Stimulated activated CD4-positive, alpha-beta T cell treated with anti-CD3 and anti-CD28 coated beads, Interleukin-4, amount 100 ng/mL, for 24 hours (primary cell): ENCODE data around the gene BMPR2.
"Not testable (repeated sequence)": the region's sequence is repeated elsewhere in the genome, so short reads cannot be mapped to it uniquely, and the experiment has no call there.

ENCODE experiments used
- DNase-seq: peaks from one replicate; pipeline ENCODE4 v3.0.0-alpha.2; 2020

Gene BMPR2

GRCh38 chr2:202455114-202455513 is 79.0 kb downstream of the BMPR2 start:
- no peak for DNase-seq

- DNase-seq = no peak
Measured at GRCh38 chr2:202460119-202460518, 84.0 kb downstream of the BMPR2 start.

GRCh38 chr2:202479090-202479489 is 103.0 kb downstream of the BMPR2 start:
- DNase-seq = no peak

GRCh38 chr2:202479610-202480009 is 103.5 kb downstream of the BMPR2 start:
- DNase-seq = no peak

GRCh38 chr2:202486351-202486750 is 110.2 kb downstream of the BMPR2 start:
- DNase-seq = no peak

- no peak for DNase-seq
Measured at GRCh38 chr2:202488671-202489070, 112.5 kb downstream of the BMPR2 start.

GRCh38 chr2:202490479-202490878 is 114.4 kb downstream of the BMPR2 start:
- DNase-seq = no peak

- no peak for DNase-seq
Measured at GRCh38 chr2:202491514-202491913, 115.4 kb downstream of the BMPR2 start.

- no peak for DNase-seq
Measured at GRCh38 chr2:202494300-202495229, 118.4 kb downstream of the BMPR2 start.

- DNase-seq = no peak
Measured at GRCh38 chr2:202495230-202495604, 119.1 kb downstream of the BMPR2 start.

GRCh38 chr2:202496835-202497472 is 120.8 kb downstream of the BMPR2 start:
- not testable (repeated sequence) for DNase-seq

GRCh38 chr2:202497473-202497866 is 121.3 kb downstream of the BMPR2 start:
- not testable (repeated sequence) for DNase-seq

GRCh38 chr2:202499841-202500240 is 123.7 kb downstream of the BMPR2 start:
- DNase-seq = not testable (repeated sequence)

- DNase-seq = not testable (repeated sequence)
Measured at GRCh38 chr2:202503276-202503675, 127.1 kb downstream of the BMPR2 start.

GRCh38 chr2:202508686-202509085 is 132.6 kb downstream of the BMPR2 start:
- DNase-seq = no peak

- DNase-seq = no peak
Measured at GRCh38 chr2:202510911-202511310, 134.8 kb downstream of the BMPR2 start.

- no peak for DNase-seq
Measured at GRCh38 chr2:202512176-202512575, 136.0 kb downstream of the BMPR2 start.

GRCh38 chr2:202514732-202515131 is 138.6 kb downstream of the BMPR2 start:
- no peak for DNase-seq

- no peak for DNase-seq
Measured at GRCh38 chr2:202519453-202519852, 143.3 kb downstream of the BMPR2 start.

GRCh38 chr2:202521470-202521869 is 145.3 kb downstream of the BMPR2 start:
- DNase-seq = no peak

- DNase-seq = no peak
Measured at GRCh38 chr2:202529389-202529788, 153.3 kb downstream of the BMPR2 start.

GRCh38 chr2:202530038-202530437 is 153.9 kb downstream of the BMPR2 start:
- DNase-seq = no peak

GRCh38 chr2:202535290-202535689 is 159.2 kb downstream of the BMPR2 start:
- DNase-seq = not testable (repeated sequence)

GRCh38 chr2:202541137-202541536 is 165.0 kb downstream of the BMPR2 start:
- no peak for DNase-seq
